SH-SY5Y (cell line): Measurements from ENCODE around the gene UGGT2.

ENCODE experiments used
- GATA2 ChIP-seq: IDR thresholded peaks from 2 replicates; pipeline ENCODE4 v1.6.1; 2011; ENCODE audit warnings: mild to moderate bottlenecking, low read depth, low read length
- GATA3 ChIP-seq: IDR thresholded peaks from 2 replicates; pipeline ENCODE4 v1.6.1; 2011; ENCODE audit warnings: low read depth, mild to moderate bottlenecking, low read length, moderate library complexity

DNA sequence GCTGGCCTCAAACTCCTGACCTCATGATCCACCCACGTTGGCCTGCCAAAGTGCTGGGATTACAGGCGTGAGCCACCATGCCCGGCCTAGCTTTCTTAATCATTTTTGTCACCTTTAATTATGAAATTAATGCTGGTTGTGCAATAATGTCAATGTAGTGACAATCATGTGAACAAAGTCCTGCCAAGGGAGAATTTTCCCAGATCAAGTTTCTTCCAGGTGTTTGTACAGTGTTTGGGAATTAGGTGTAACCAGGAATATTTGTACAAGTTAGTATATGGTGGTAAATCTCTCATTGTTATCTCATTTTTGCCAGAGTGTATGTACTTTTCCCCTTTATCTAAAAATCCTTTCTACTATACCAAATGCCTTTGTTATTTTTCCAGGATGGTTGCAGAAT is 171.1 kb downstream of the UGGT2 start:
- TF ChIP-seq GATA2, result no peak
- no peak for TF ChIP-seq GATA3
